Inflammatory macrophage treated with lipopolysaccharide for 1 hour (primary cell): Measurements from ENCODE around the gene AKAP13.
A peak's percentile ranks its signal among the peaks of the same experiment; 100 is the strongest.

Source experiments
- DNase-seq, 2 donors: peaks; one replicate each; pipeline ENCODE4 v3.0.0-alpha.2; 2020 to 2022

The AKAP13 gene

GRCh38 chr15:85749261-85750151 lies 369.1 kb downstream of the AKAP13 start:
- DNase-seq = peak in 1 of 2 donors; percentile 3

DNA sequence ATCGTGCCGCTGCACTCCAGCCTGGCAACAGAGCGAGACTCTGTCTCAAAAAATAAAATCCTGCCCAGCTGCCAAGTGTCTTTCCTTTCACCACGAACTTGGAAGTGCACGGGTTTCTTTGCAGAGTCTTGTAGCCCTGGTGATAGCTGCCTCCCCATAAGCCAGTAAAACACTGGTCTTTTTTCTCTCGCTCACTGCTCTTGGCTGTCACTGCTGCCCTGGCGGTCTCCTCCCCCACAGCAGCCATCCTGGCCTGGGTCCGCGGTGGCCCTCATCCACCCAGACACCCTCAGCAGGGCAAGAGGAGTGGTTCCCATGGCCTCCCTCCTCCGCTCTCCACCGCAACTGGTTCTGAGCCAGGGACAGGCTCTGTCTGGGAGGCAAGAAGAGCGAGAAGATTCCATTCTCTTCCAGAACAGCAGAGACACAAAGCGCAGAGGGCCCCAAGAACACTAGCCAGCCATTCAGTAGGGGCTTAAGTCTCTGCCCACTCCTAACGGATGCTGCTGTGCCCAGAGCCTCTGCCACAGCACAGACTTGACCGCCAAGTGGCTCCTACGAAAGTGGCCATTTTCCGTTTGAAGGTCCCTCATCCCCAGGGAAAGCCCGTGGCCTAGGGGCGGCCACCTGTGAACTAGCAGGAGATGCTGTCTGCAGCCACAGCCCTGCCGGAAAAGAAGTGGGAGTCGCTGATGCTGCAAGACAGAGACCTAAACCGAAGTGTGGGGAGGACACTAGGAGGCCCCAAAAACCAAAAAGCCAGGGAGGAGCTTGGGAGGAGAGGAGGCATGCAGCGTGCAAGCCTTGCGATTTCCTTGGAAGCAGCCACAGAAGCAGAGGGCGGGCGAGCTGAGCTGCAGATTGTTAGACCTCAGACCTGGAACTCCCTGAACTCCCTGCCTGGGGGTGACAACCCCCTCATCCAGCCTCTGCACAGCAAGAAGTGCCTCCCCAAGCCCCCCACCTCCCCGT lies 370.2 kb downstream of the AKAP13 start:
- DNase-seq = no peak

- DNase-seq = no peak
Measured at GRCh38 chr15:85751291-85752123, 371.1 kb downstream of the AKAP13 start.

DNA sequence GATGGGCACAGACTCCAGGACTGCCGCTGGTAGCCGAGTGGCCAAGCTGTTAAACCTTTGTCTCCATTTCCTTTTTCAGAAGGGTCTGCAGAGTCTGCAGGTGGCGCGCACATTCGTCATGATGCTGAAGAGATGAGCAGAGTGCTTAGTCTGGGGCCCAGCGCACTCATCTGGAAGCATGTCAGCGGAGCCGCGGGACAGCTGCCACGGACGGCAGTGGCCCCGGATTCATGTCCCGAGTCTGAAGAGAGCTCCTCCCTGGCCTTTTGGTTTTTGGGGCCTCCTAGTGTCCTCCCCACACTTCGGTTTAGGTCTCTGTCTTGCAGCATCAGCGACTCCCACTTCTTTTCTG lies 371.7 kb downstream of the AKAP13 start:
- DNase-seq = no peak

DNA sequence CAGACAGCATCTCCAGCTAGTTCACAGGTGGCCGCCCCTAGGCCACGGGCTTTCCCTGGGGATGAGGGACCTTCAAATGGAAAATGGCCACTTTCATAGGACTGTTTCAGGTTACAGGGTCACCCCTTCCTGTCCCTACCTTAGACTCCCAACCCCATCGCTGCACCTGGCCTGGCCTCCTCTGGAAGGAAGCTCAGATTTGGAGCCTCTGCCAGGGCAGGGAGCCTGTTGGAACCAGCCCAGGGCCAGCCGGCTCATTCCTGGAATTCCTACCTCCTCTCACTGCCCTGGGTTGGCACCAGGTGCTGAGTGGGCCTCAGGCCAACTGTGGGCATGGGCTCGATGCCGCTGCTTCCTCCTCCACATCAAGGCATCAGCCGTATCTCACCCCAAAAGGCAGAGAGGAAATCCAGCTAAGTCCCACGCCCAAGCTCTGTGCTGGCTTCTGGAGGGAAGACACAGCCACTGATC lies 372.1 kb downstream of the AKAP13 start:
- no peak for DNase-seq

DNA sequence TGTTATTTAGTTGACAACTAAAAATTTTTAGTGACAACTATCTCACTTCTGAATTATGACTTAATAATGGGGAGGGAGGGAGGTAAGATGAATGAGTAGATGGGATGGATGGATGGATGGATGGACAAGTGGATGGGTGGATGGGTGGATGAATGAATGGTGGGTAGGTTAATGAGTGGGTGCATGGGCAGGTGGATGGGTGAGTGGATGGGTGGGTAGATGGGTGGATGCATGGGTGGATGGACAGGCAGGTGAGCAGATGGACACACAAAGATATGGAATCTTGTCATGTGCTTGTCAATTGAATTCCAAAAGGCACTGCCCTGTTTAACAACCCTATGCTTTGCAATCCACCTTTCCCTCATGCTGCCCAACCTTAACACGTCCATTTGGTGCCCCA lies 372.9 kb downstream of the AKAP13 start:
- no peak for DNase-seq

GRCh38 chr15:85753791-85754452 lies 373.5 kb downstream of the AKAP13 start:
- no peak for DNase-seq

- no peak for DNase-seq
Measured at GRCh38 chr15:85754989-85755388, 374.6 kb downstream of the AKAP13 start.

DNA sequence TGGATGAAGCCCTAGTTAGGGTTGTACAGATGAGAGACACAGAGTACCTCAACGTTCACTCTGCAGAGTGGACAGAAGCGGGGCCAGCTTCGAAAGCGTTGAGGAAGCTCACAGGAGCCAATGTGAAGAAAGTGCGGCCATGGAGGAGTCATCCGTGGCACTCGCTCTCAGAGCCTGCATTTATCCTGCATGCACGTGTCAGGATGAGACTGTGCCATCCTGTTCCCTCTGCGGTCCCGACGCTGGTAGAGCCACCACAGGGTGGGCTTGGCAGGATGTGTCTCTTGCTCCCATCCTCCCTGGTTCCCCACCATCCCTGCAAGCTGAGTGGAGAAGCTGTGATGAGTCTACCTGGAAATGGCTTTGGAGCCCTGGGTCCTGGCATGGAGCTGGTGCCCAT lies 375.1 kb downstream of the AKAP13 start:
- no peak for DNase-seq

DNA sequence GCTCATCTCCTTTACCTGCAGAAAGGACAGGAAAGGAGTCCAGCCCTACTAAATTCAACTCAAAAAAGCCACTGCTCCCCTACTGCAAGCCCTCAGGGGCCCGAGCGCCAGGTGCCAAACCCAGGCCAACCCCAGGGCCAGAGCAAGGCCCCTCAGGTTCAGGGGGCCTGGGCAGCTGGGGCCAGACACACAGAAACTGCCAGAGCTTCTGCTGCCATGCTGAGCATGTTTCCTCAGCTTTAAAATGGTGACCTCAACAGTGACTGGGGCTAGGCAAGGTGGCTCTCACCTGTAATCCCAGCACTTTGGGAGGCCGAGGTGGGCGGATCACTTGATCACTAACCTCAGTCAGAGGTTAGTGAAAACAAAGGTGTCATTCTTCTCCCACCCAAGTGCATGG lies 375.5 kb downstream of the AKAP13 start:
- no peak for DNase-seq

DNA sequence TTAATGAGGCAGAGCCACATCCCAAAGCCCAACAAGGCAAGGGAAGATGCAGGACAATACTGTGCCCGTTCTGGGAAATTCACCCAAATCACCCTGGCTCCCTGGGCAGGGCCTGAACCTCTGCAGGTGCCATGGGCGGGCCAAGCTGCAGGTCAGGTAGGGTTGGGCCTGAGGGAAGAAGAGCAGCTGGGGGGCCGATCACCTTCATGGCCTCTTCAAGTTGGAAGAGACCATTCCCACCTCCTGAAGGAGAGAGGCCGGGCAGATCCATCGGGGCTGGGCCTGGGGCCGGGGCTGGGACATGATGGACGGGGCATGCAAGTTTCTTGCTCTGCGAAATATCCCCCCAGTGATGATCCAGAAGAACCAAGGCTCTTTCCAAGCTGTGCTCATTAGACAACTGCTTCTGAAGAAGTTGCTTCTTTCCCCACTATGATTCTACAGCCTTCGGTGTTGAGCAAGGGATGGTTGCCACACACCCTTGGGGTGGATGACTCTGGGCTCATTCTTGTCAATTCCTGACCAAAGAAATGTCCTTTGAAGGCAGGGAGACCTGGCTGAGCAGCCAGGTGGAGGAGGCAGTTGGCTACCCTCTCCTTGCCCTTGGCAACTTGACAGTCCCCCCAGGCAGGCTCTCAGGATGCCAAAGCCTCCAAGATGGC lies 376.1 kb downstream of the AKAP13 start:
- peak; percentile 60 to 72 for DNase-seq

GRCh38 chr15:85757073-85757938 lies 376.9 kb downstream of the AKAP13 start:
- DNase-seq = no peak

DNA sequence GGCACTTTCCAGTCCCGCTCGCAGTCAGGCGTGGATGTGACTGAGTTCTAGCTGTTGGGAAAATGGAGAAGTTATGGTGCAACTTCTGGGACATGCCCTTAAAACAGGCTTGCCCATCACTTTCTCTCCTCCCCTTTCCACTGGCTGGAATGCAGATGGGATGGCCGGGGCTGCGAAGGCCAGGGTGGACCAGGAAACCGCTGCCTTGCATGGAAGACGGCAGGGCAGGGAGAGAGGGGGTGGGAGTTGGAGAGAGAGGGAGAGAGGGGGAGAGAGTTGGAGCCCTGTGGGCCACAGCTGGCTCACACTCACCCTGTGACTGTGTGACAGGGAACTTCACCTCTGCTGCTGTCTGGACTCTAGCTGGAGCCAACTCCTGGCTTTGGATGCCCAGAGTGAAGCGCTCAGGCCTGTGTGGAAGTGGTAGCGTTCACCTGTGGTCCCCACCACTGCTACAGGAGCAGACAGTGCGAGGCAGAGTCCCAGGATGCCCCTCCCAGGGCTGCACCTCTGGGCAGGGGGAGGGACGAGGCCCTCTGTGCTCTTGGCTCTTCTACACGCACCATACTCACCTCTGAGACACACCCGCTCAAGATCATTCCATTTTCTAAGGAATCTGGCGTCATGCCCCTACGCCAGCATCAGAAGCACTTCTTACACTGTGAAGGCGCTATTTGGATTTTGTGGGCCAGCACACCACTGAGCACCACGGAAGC lies 377.7 kb downstream of the AKAP13 start:
- DNase-seq = peak in 1 of 2 donors; percentile 5

GRCh38 chr15:85758655-85758978 lies 378.2 kb downstream of the AKAP13 start:
- DNase-seq = no peak

GRCh38 chr15:85759376-85759775 lies 379.0 kb downstream of the AKAP13 start:
- DNase-seq = no peak

DNA sequence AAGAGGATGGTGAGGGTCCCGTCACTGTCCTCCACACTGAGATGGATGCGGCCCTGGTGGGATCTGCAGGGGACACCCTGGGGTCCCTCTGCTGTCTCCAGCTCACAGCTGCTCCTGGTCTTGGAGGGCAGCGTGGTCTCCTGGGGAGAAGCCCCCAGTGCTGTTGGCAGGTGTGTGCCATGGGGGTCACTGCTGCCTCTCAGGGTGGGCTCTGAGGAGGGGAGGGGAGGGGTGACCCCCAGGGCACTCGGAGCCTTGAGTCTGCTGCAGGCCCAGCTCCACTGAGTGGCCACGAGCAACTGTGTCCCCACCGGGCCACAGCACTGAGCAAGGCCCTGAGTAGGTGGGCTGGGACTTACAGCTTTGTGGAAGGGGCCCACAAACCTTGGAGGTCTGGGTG lies 379.6 kb downstream of the AKAP13 start:
- DNase-seq = no peak

DNA sequence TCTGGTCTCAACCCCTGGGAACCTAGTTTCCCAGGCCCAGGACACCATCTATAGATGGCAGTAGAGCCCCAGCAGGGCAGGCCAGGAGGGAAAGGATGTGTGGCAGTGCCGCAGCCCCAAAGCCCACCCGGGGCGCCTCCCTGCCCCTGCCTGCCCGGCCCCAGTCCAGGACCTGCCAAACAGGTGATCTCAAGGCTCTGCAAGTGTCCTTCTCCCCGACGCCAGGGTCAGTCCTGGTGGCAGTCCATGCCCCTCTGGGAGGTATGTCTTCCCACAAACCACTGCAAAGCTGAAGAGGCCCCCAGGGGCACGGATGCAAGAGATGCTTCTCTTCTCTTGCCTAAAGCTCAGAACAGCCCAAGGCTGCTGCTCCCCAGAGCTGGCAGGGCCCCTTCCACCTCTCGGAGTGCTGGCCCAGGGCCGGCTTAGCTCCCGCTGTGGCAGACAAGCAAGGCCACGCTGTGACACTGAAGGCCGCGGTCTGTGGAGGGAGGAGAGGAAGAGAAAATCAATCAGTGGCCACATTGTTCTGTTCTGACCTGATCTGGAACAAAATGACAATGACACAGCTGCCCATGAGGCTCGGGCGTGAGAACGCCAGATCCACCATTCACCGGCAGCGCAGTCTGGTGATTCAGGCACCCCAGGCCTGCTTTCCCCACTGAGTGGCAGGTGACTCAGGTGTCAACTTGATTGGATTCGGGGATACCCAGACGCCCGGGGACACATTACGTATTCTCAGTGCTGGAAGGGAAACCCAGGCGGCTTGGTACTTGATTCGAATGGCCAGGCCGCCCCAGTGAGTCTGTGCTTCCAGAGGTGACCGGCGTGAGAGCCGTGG lies 380.3 kb downstream of the AKAP13 start:
- DNase-seq = no peak

DNA sequence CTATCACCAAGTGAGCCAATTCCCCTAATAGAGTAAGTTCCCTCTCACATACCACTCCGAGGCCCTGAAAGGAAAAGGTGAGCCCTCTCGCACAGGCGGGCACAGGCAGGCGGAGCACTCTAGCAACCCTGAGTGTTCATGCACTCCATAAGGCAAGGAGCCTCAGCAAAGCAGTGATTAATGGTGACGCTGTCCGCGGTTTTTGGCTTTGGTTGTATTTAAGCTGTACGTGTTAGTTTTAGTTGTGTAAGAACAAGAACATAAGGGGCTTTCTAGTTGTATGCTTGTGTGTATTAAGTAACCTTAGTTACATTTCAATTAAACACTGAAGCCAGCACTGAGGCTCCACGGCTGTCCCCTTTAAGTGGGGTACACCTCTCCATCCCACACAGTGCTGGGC lies 381.2 kb downstream of the AKAP13 start:
- DNase-seq = no peak
